GM21619 (cell line): ENCODE data around the gene MPHOSPH6.
"Not testable (repeated sequence)": the region's sequence is repeated elsewhere in the genome, so short reads cannot be mapped to it uniquely, and the experiment has no call there.

ENCODE experiments used
- ATAC-seq: cut with Tn5 transposase; IDR thresholded peaks from one replicate; pipeline ENCODE4 v1.9.1; 2021; ENCODE audit not compliant: unreplicated experiment

The MPHOSPH6 gene

DNA sequence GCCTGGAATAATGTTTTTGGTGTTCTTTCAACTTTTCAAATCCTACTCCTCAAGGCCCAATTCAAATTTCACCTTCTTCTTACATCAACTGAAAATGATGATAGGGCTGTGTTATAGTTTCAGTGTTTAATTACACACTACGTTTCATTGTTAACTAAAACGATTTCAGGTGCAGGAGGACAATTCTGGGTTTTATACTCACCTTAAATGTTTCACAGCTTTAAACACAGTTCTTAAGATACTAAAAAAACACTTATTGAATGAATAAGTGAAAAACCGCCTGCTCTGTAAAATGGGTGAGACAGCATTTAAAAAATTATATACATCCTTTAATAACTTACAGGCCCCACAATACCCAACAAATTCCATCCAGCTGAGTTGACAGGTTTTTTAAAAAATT is 6.2 kb upstream of the MPHOSPH6 start:
- no peak for ATAC-seq

DNA sequence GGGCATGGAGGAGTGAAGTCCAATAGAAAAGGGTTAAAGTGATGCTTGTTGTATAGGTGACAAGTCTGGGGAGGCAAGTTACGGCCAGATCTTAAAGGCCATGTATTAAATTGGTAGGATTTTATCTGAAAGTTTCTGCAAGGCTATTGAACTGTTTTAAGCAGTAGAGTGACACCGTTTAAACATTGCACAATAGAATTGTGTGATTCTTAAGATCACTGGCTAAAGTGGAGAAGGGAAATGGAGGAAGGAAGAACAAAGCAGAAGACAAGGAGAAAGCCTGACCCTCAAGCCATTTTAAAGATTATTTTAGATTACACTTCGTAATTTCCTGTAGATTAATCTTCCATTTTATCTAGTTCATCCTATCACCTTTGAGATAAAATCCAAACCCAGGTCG is 5.6 kb upstream of the MPHOSPH6 start:
- no peak for ATAC-seq

GRCh38 chr16:82167670-82168069 is 2.4 kb downstream of the MPHOSPH6 start:
- no peak for ATAC-seq

- no peak for ATAC-seq
These were observed 9.8 kb downstream of the MPHOSPH6 start for GRCh38 chr16:82160226-82160625.

DNA sequence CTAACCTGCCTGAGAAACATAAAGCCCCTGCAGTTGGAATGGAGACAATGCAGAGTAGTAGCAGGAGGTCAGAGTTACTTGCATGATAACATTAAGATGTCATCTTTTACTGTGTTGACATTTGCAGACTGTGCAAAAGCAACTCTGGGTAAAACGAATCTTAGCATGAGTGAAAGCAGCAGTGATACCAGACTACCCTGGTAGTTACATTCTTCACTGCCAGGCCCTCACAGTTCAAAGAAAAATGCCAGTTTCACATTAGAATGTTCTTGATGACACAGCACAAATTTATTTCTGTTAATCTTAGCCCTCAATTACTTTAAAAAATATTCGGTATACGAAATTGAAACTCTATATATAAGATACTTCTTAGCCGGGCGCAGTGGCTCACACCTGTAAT is 12.2 kb downstream of the MPHOSPH6 start:
- no peak for ATAC-seq

GRCh38 chr16:82157534-82157812 is 12.6 kb downstream of the MPHOSPH6 start:
- ATAC-seq, result no peak

DNA sequence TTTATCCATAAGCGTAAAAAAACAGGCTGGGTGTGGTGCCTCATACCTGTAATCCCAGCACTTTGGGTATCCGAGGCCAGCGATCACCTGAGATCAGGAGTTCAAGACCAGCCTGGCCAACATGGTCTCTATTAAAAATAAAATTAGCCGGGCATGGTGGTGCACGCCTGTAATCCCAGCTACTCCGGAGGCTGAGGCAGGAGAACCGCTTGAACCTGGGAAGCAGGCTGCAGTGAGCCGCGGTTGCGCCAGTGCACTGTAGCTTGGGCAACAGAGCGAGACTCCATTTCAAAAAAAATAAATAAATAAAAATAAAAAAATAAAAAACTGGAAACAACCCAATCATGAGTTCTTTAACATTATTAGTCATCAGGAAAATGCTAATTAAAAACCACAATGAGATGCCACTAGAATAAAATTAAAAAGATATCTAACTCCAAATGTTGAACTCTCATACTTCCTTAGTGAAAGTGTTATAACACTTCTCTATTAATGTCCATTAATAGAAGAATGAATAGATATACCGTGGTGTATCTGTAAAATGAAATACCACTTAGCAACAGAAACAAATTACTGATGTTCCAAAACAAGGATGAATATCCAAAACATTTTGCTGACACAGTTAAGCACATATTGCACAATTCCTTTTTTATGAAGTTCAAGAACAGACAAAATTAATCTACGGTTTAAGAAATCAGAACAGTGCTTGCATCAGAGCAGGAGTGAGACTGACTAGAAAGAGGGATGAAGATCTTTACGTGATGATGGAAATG is 13.1 kb downstream of the MPHOSPH6 start:
- no peak for ATAC-seq

- no peak for ATAC-seq
These were observed 17.3 kb downstream of the MPHOSPH6 start for GRCh38 chr16:82152641-82153112.

DNA sequence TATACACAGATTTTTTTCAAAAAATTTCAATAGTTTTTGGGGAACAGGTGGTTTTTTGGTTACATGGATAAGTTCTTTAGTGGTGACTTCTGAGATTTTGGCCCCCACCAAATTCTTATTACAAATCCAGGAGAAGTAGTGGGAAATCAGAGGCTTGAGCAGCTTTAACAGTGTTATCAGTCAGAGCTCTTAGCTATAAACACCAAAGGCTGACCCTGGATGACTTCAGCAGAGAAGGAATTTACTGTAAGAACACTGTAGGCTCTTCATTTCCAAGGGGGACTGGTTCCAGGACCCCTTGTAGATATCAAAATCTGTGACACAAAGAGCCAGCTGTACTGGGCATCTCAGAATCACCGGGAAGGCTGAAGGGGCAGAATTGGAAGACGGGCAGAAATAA is 17.8 kb downstream of the MPHOSPH6 start:
- no peak for ATAC-seq

GRCh38 chr16:82150549-82150948 is 19.5 kb downstream of the MPHOSPH6 start:
- ATAC-seq, result no peak

DNA sequence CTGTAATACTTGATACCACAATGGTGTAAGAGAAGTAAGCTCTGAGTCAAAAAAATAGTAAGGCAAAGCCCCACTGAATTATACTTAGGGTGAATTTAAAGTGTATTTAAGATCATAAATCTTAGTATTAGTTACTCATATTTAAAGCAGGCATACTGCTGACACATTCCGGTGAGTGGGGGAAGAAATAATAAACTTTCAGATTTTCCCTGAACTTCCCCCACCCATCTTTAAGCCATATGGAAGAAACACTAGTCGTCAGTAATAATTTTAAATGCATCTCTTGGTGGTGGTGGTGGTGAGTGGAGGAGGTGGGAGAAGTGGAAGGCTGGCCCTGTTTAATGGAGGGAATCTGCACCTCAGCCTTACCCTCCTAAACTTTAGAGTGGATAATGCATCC is 20.5 kb downstream of the MPHOSPH6 start:
- ATAC-seq, result no peak

DNA sequence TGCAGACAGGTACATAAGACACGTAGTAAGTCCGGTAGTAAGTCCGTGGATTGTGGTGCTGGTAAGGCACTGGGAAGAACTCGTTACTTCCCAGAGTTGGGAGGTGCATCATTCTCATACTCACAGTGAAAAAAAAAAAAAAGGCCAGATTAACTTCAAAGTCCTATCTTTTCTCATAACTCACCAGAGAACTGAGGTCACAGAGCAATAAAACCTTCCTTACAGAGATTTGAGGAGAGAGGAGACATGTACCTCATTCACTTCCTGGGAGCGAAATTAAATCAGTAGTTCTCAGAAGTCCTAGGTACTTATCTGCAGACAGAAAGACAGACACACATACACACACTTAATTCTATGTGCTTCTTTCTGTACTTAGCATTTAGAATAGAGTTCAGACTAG is 22.5 kb downstream of the MPHOSPH6 start:
- no peak for ATAC-seq

DNA sequence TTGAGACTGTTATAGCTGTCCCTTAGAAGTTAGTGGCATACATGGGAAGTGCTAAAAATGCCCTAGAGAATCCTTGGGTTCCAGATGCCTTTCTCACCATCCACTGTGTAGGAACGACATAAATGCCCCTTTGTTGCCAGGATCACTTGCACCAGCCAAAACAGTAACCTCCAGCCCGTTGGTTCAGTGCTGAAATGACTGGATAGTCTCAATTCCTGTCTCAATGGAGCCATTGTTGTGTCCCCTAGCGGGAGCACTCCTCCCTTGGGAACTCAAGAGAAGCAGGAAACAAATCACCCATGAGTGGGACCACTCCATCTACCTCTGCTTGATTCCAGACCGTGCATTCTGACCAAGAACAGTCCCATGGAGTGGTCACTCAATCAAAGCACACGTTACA is 23.1 kb downstream of the MPHOSPH6 start:
- no peak for ATAC-seq

DNA sequence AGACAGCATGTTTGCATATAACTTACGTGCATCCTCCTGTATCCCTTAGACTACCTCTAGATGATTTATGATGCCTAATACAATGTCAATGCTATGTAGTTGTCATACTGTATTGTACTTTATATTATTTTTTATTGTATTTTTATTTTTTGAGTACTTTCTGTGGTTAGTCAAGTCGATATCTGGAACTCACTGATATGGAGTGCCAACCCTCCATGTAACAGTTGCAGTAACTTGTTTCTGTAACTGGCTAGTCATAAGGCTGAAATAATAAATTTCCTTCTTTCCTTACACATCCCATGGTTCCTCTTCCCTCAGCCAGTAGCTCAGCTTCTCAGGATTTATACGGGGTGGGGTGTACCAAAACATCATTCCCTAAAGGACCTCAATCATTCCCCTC is 23.5 kb downstream of the MPHOSPH6 start:
- no peak for ATAC-seq

DNA sequence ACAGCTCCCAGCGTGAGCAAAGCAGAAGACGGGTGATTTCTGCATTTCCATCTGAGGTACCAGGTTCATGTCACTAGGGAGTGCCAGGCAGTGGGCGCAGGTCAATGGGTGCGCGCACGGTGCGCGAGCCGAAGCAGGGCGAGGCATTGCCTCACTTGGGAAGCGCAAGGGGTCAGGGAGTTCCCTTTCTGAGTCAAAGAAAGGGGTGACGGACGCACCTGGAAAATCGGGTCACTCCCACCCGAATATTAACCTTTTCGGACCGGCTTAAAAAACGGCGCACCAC is 30.8 kb downstream of the MPHOSPH6 start:
- not testable (repeated sequence) for ATAC-seq

GRCh38 chr16:82138478-82139285 is 31.3 kb downstream of the MPHOSPH6 start:
- ATAC-seq, result no peak

DNA sequence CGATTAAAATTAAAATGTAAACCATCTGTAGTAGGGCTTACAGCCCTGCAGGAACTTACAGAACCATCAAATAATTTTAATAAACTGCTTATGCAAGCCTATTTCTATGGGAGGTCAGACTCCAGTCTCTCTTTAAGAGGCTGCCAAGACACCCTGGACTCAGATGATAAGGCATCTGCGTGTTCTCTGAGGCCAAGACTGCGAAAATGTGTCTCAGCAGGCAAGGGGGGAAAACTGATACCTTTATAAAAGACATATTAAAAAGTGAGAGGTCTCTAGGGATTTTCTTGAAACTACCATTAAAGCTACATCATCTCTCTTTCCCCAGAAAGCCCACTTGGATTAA is 32.2 kb downstream of the MPHOSPH6 start:
- no peak for ATAC-seq

- no peak for ATAC-seq
These were observed 32.8 kb downstream of the MPHOSPH6 start for GRCh38 chr16:82136956-82137821.

DNA sequence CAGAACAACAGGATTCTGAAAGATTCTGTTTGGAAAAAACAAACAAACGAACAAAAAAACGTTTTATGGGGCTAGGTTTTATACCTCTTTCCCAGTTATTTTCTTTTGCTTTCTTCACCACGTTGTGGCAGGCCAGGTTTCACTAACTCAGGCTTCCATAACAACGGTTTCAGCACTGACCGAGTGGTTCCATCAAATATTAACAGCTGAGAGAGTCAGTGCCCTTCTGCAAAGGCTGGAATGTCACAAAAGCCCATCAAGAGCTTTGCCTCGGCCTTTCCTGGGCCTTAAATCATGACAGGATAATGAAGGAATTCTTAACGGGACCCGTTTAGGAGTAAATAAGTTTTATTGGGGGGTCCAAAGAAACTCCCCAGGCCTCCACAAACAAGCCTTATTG is 34.2 kb downstream of the MPHOSPH6 start:
- ATAC-seq, result no peak

GRCh38 chr16:82134846-82135245 is 35.2 kb downstream of the MPHOSPH6 start:
- no peak for ATAC-seq

GRCh38 chr16:82133798-82134197 is 36.2 kb downstream of the MPHOSPH6 start:
- ATAC-seq, result no peak

GRCh38 chr16:82129881-82130280 is 40.1 kb downstream of the MPHOSPH6 start:
- no peak for ATAC-seq
